Lower leg skin (tissue), 4 donors: ENCODE data around the gene DDX55. TPM values are rescaled to one million over a fixed set of nuclear protein-coding genes. Genes with fewer than 3 reads are reported as not detected.

Source experiments
- DNase-seq, 2 donors: peaks; one replicate each; pipeline ENCODE4 v3.0.0-alpha.2; 2019; ENCODE audit warnings: low spot score in 2 of 2
- H3K4me3 ChIP-seq: fragments of 200-600 bp; sonication (generic); 2 replicates; pipeline ENCODE4 v1.5.1; 2017; ENCODE audit warnings: mild to moderate bottlenecking, low read depth; ENCODE audit not compliant: poor library complexity, severe bottlenecking
- POLR2A ChIP-seq, 2 donors: fragments of 450-650 bp; IDR thresholded peaks; one replicate each; pipeline ENCODE4 v1.6.1; 2016 to 2017; ENCODE audit warnings: antibody characterized with exemption in 2 of 2, mild to moderate bottlenecking in 1 of 2, moderate library complexity in 1 of 2
- WGBS, 2 donors: methylation state at CpG; one replicate each; pipeline ENCODE4 v1.1.5; 2018; 5-methylcytosine and 5-hydroxymethylcytosine counted together
- intact Hi-C: fragments of 100-400 bp; cut with DNase I; formaldehyde crosslinking; loops from one replicate; pipeline ENCODE4 v1.15.0; 2023; ENCODE audit warnings: low total_unique reads
- total RNA-seq, 4 donors: library from RNA; depleted of rRNA; stranded (reverse); fragments of >200 nt; gene quantifications; one replicate each; pipeline ENCODE4 v1.1.0, GENCODE V29; 2016
- TF ChIP-seq, protein P1 (sequence below), 3 donors: fragments of 450-650 bp; IDR thresholded peaks; one replicate each; pipeline ENCODE4 v1.5.1; 2016; ENCODE audit warnings: antibody characterized with exemption in 3 of 3, mild to moderate bottlenecking in 3 of 3, moderate library complexity in 2 of 3

The DDX55 gene
- total RNA-seq, 4 donors from 2014 or later = 15.7 to 67.6 (median 21.0) TPM

DNA sequence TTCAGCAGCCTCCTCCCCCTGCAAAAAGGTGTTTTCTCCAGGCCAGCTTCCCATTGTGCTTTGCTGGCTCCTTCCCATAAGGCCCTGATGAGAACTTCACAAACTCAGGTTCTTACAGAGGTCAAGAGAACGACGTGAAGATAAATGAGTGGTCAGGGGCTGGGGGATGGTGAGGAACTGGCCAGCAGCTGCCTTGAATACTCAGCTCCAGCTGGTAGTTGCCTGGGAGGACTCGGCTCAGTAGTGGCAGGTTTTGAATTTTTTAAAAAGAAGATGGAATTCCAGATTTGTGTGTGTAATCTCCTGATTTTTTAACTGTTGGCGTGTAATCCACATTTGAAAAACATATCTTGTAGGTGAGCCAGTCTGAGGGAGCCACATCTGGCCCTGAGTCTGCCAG lies 5.9 kb downstream of the DDX55 start:
- TF ChIP-seq, protein P1, sequence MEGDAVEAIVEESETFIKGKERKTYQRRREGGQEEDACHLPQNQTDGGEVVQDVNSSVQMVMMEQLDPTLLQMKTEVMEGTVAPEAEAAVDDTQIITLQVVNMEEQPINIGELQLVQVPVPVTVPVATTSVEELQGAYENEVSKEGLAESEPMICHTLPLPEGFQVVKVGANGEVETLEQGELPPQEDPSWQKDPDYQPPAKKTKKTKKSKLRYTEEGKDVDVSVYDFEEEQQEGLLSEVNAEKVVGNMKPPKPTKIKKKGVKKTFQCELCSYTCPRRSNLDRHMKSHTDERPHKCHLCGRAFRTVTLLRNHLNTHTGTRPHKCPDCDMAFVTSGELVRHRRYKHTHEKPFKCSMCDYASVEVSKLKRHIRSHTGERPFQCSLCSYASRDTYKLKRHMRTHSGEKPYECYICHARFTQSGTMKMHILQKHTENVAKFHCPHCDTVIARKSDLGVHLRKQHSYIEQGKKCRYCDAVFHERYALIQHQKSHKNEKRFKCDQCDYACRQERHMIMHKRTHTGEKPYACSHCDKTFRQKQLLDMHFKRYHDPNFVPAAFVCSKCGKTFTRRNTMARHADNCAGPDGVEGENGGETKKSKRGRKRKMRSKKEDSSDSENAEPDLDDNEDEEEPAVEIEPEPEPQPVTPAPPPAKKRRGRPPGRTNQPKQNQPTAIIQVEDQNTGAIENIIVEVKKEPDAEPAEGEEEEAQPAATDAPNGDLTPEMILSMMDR (IDR thresholded peaks at IDR 0.05) = no peak
- no peak for TF ChIP-seq POLR2A (IDR thresholded peaks at IDR 0.05)
- intact Hi-C loops = no loop called here
- no peak overlapping the region for H3K4me3 ChIP-seq
- 80 to 86% methylated on average over 4 of the region's 4 CpGs for WGBS, 2 donors
- no peak for DNase-seq

DNA sequence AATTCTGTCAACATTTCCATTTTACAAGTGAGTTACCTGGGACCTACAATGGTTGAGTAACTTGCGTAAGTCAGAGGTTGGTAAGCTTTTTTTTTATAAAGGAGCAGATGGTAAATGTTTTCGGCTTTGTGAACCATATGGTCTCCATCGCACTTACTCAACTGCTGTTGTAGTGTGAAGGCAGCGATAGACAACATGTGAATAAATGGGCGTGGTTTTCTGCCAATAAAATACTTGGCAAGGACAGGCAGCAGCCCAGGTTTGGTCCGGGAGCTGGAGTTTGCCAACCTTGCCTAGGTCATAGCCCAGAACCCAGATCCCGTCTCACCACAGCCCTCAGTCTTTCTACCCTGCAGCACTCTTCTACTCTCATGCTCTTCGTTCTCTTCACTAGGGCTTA lies 6.3 kb downstream of the DDX55 start:
- TF ChIP-seq, protein P1 (IDR thresholded peaks at IDR 0.05) = no peak
- TF ChIP-seq POLR2A (IDR thresholded peaks at IDR 0.05) = no peak
- WGBS, 2 donors = 77 to 80% methylated on average over 8 of the region's 8 CpGs
- no peak for DNase-seq
- intact Hi-C loops = no loop called here
- H3K4me3 ChIP-seq = no peak overlapping the region

DNA sequence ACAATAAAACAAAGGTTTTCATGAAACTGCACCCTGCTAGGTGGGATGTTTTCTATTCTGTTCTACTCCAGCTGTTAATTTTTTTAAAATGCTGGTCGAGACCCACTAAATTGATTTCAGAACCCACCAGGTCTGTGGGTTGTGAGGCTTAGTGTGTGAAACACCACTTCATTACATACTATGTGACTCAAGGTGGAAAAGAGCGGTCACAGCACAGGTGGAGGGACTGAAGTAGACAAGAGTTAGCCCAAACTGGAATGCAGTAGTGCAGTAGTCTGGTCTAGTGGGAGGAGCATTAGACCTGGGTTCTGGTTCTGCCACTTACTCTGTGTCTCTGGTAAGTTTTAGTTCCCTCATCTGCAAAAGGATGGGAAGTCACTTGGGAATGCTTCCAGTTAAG lies 12.2 kb downstream of the DDX55 start:
- 93% methylated on average over 2 of the region's 2 CpGs for WGBS, 2 donors
- no peak for DNase-seq
- H3K4me3 ChIP-seq = no peak overlapping the region
- intact Hi-C loops = no loop called here
- TF ChIP-seq POLR2A (IDR thresholded peaks at IDR 0.05) = no peak
- TF ChIP-seq, protein P1 (IDR thresholded peaks at IDR 0.05) = no peak

DNA sequence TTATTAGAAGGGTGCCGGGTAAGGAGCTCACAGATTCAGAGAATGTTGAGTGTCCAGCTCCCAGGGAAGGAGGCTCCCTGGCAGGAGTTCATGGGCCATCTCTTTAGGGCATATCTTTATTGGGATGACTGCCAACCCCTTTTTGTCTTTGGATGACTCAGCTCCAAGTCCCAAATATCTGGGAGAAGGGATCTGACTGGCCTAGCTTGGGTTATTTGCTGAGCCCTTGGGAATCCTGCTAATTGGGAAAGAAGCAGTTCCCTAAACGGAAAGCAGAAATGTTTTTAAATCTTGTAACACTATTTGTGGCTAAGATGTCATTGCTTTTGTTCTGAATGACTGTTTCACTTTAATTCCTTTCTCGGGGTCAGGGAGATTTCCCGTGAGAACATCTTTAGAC lies 12.6 kb downstream of the DDX55 start:
- H3K4me3 ChIP-seq = no peak overlapping the region
- no peak for TF ChIP-seq POLR2A (IDR thresholded peaks at IDR 0.05)
- TF ChIP-seq, protein P1 (IDR thresholded peaks at IDR 0.05) = no peak
- 61 to 69% methylated on average over 4 of the region's 4 CpGs for WGBS, 2 donors
- DNase-seq = no peak
- intact Hi-C loops = no loop called here

DNA sequence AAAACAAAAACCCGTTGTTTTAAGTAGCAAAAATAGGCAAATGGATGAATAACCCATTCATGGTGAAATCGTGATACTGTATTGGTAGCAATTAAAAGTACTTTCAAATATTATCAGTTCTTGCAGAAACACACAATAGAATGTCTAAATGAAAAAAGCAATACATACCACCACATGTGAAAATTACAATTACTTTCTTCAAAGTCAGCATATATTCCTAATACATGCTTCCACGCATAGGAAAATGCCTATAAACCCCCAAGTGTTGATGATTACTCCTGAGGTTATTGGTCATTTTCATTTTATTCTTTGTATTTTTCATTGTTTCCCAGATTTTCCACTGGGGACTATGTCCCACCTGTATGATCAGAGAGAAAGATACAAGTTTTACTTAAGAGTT lies 15.2 kb downstream of the DDX55 start:
- H3K4me3 ChIP-seq = no peak overlapping the region
- TF ChIP-seq, protein P1 (IDR thresholded peaks at IDR 0.05) = no peak
- no peak for TF ChIP-seq POLR2A (IDR thresholded peaks at IDR 0.05)
- DNase-seq = no peak
- intact Hi-C loops = no loop called here
- 89 to 90% methylated on average over 3 of the region's 3 CpGs for WGBS, 2 donors

DNA sequence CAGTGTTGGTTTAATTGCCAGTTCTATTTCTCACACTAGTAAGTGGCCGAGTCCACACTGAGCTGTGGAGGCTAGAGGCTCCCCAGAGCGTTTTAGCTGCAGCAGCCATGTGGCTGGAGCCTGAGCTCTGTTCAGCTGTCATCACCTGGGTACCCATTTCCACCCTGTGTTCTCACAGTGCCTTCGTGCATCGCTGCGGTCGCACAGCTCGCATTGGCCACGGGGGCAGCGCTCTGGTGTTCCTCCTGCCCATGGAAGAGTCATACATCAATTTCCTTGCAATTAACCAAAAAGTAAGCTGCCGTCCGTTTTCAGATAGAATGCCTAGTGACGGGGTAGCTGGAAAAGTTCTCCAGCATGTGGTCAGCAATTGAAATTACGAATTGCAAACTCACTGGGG lies 15.7 kb downstream of the DDX55 start:
- no peak overlapping the region for H3K4me3 ChIP-seq
- WGBS, 2 donors = 90 to 93% methylated on average over 13 of the region's 13 CpGs
- intact Hi-C loops = no loop called here
- DNase-seq = no peak
- TF ChIP-seq, protein P1 (IDR thresholded peaks at IDR 0.05) = no peak
- no peak for TF ChIP-seq POLR2A (IDR thresholded peaks at IDR 0.05)
